GM15510 (cell line): ENCODE results near the gene FGF22.

ENCODE experiments used
- POLR2A ChIP-seq: IDR thresholded peaks from 3 replicates; pipeline ENCODE4 v1.6.1; 2011; ENCODE audit warnings: borderline replicate concordance; ENCODE audit not compliant: insufficient read length; ENCODE audit errors: extremely low read depth

Gene FGF22

GRCh38 chr19:657611-658010 is 17.9 kb downstream of the FGF22 start:
- TF ChIP-seq POLR2A = no peak

GRCh38 chr19:658059-658839 is 18.6 kb downstream of the FGF22 start:
- no peak for TF ChIP-seq POLR2A

DNA sequence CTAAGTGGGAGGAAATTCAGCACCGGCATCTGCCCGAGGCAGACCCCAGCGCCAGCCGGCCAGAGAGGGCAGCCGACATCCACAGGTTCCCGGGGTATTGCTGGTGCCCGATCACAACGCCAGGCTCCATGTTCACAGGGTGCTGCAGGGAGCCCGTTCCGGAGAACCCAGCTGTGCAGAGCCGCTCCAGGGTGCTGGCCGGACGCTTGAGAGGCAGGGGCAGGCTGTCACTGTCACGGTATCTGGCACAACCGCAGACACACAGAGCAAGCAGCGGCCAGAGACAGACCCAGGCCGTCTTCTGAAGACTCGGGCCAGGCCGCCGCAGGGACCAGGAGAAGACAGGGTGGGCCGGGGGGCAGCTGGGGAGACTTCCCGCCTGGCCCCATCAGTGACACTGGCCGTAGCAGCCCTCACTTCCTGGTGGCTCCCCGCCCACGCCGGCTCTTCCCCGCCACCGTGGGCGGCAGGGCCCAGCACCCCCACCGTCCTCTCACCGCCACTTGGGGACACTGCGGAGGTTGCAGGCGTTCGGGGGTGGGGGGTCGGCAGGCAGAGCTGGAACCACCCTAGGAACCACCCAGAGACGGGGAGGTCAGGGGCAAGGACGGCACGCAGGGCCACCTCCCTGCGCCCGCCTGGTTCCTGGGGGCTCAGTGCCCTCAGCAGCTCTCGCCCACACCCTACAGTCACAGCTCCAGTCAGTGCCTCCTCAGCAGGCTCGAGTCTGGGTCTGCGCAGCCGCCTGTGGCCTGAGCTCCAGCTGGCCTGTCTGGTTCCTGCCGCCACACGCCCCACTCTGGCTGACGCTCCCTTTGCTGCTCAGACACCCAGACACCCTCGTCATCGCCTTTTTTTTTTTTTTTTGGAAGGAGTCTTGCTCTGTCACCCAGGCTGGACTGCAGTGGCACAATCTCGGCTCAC is 19.5 kb downstream of the FGF22 start:
- no peak for TF ChIP-seq POLR2A

GRCh38 chr19:660793-661426 is 21.2 kb downstream of the FGF22 start:
- TF ChIP-seq POLR2A = no peak

- TF ChIP-seq POLR2A = peak; percentile 19
Observed at GRCh38 chr19:661427-662196, 21.9 kb downstream of the FGF22 start.

DNA sequence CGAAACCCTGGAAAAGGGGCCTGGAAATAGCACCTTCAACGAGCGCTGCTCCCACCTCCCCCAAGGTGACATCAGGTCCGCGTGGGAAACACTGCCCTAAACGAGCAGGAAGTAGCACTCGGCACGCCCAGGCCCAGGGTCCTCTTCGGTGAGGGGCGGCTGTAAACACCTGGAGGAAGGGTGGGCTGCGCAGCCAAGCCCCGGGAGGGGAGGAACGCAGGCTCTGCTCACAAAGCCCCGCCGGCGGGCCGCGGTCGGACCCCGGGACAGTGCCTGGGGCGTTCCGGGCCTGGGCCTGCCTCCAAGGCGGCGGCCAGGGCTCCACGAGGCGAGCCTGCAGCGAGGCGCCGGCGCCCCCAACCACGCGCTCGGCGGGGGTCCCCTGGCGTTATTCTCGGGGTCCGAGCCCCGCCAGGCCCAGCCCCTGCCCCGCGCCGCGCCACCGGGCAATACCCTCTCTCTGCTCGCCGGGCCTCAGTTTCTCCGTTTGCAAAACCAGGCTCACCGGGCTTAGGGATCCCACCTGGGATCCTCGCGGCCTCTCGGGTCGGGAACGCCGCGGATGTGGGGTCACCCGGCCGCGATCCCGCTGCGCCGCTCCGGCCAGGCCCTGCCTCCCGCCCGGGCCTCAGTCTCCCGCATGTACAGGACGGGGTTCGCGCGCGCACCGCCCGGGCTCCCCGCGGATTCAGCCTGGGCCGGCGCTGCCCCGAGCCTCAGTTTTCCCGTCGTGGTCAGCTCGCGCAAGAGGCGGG is 22.7 kb downstream of the FGF22 start:
- TF ChIP-seq POLR2A = peak; percentile 41

DNA sequence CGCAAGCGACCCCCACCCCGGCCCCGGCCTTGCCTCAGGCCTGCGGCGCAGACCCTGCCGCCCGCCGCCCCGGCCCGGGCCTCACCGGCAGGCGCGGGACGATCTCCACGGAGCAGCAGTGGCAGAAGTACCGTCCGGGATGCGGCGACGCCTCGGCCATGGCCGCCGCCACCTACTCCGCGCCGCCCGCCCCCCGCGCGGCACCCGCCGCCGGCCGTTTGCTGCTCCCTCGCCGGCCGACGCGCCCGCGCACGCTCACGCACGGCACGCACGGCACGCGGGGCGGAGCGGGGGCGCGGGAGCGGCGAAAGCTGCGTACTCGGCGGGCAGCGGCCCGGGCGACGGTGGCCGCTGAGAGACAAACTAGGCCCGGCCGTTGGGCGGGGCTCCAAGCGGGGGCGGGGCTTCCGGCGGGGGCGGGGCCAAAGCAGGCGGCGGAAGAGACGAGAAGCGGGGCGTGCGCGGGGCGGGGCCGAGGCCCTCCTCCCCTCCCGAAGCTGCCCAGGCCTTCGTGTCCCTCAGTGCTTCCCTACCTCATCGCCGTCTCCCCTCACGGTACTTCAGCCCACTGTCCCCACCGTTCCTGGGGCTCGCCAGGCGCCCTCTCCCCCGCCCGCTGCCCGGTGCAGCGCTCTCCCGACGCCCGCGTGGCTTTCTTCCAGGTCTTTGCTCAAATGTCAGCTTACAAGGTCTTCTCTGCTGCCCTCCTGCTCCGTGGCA is 23.4 kb downstream of the FGF22 start, which contains the start of gene RNF126:
TSS of gene RNF126 (minus strand) at position 253 of the 720 bp plus-strand sequence. CDS start at position 160, 93 bp downstream.
- peak; percentile 82 for TF ChIP-seq POLR2A

- TF ChIP-seq POLR2A = no peak
Observed at GRCh38 chr19:663682-664117, 24.0 kb downstream of the FGF22 start.

- no peak for TF ChIP-seq POLR2A
Observed at GRCh38 chr19:664913-665443, 25.3 kb downstream of the FGF22 start.

- no peak for TF ChIP-seq POLR2A
Observed at GRCh38 chr19:670609-671075, 31.0 kb downstream of the FGF22 start.

- TF ChIP-seq POLR2A = no peak
Observed at GRCh38 chr19:674282-675151, 34.8 kb downstream of the FGF22 start.

GRCh38 chr19:676007-676338 is 36.3 kb downstream of the FGF22 start:
- TF ChIP-seq POLR2A = no peak
